GM12878 (cell line): Measurements from ENCODE around the gene DERA.

Experiments
- CHD1 ChIP-seq: IDR thresholded peaks from 2 replicates; pipeline ENCODE4 v1.6.1; 2012; ENCODE audit warnings: low read depth, low read length, improper control_type of control experiment
- EP300 ChIP-seq, 2 experiments: fragments of 150-350 bp in 1 of 2; IDR thresholded peaks; 2 replicates each; pipeline ENCODE4 v1.6.1; 2011 to 2012; ENCODE audit warnings: low read depth in 2 of 2, low read length in 2 of 2, borderline replicate concordance in 1 of 2, improper control_type of control experiment in 1 of 2, inconsistent platforms in 1 of 2; ENCODE audit not compliant: control insufficient read depth in 1 of 2
- POLR2A ChIP-seq: IDR thresholded peaks from 2 replicates; pipeline ENCODE4 v1.6.1; 2011; ENCODE audit warnings: low read depth, mild to moderate bottlenecking, low read length
- RAD21 ChIP-seq: IDR thresholded peaks from 2 replicates; pipeline ENCODE4 v1.6.1; 2011; ENCODE audit warnings: mild to moderate bottlenecking, low read depth, low read length, moderate library complexity; ENCODE audit not compliant: insufficient read depth
- SRF ChIP-seq, 2 experiments: IDR thresholded peaks; 2 replicates each; pipeline ENCODE4 v1.6.1; 2011; ENCODE audit warnings: low read depth in 2 of 2, low read length in 2 of 2, mild to moderate bottlenecking in 1 of 2, moderate library complexity in 1 of 2
- TF ChIP-seq, protein P1 (sequence below): fragments of 150-350 bp; IDR thresholded peaks from 2 replicates; pipeline ENCODE4 v1.6.1; 2016; ENCODE audit warnings: low read depth, low read length
- TF ChIP-seq, protein P2 (sequence below), 3 experiments: IDR thresholded peaks in 2 of 3; conservative IDR thresholded peaks in 1 of 3; 2 replicates each; pipeline ENCODE4 v1.5.1; 2011; ENCODE audit warnings: low read depth in 3 of 3, low read length in 3 of 3, mild to moderate bottlenecking in 3 of 3, control low read depth in 2 of 3, moderate library complexity in 2 of 3, inconsistent platforms in 1 of 3, mixed read lengths in 1 of 3; ENCODE audit not compliant: control insufficient read depth in 2 of 3, insufficient read depth in 1 of 3; ENCODE audit errors: extremely low read depth in 1 of 3
- TF ChIP-seq, protein P3 (sequence below): fragments of 450-650 bp; IDR thresholded peaks from 2 replicates; pipeline ENCODE4 v1.6.1; 2018; ENCODE audit warnings: mild to moderate bottlenecking, low read depth, moderate library complexity; ENCODE audit not compliant: partially characterized antibody

DNA sequence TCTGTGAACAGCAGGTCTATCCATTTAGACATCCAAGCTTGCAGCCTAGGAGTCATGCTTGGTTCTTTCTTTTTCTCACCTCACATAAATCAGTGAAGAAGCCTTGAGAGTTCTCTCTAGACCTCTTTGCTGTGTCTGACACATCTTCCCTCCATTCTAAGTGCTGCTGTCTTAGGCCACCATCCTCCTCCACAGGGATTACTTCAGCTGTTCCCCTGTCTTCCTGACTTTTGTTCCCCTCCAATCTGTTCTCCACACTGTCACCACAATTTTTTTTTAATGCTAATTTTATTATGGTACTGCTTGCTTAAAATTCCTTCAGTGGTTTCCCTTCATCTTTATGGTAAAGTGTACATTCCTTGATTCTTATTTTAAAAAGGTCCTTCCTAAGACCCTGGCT, 71.8 kb downstream of the DERA start:
- TF ChIP-seq, protein P1, sequence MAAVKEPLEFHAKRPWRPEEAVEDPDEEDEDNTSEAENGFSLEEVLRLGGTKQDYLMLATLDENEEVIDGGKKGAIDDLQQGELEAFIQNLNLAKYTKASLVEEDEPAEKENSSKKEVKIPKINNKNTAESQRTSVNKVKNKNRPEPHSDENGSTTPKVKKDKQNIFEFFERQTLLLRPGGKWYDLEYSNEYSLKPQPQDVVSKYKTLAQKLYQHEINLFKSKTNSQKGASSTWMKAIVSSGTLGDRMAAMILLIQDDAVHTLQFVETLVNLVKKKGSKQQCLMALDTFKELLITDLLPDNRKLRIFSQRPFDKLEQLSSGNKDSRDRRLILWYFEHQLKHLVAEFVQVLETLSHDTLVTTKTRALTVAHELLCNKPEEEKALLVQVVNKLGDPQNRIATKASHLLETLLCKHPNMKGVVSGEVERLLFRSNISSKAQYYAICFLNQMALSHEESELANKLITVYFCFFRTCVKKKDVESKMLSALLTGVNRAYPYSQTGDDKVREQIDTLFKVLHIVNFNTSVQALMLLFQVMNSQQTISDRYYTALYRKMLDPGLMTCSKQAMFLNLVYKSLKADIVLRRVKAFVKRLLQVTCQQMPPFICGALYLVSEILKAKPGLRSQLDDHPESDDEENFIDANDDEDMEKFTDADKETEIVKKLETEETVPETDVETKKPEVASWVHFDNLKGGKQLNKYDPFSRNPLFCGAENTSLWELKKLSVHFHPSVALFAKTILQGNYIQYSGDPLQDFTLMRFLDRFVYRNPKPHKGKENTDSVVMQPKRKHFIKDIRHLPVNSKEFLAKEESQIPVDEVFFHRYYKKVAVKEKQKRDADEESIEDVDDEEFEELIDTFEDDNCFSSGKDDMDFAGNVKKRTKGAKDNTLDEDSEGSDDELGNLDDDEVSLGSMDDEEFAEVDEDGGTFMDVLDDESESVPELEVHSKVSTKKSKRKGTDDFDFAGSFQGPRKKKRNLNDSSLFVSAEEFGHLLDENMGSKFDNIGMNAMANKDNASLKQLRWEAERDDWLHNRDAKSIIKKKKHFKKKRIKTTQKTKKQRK = no peak
- TF ChIP-seq POLR2A (no peak), EP300 (IDR thresholded peaks at IDR 0.05; ENCODE audit: borderline replicate concordance in 1 of 2, control insufficient read depth in 1 of 2, low read depth in 2 of 2, low read length in 2 of 2) (no peak), CHD1 (no peak), SRF (IDR thresholded peaks at IDR 0.05; ENCODE audit: low read depth in 2 of 2, low read length in 2 of 2) (no peak), RAD21 (no peak)
- TF ChIP-seq, protein P2, sequence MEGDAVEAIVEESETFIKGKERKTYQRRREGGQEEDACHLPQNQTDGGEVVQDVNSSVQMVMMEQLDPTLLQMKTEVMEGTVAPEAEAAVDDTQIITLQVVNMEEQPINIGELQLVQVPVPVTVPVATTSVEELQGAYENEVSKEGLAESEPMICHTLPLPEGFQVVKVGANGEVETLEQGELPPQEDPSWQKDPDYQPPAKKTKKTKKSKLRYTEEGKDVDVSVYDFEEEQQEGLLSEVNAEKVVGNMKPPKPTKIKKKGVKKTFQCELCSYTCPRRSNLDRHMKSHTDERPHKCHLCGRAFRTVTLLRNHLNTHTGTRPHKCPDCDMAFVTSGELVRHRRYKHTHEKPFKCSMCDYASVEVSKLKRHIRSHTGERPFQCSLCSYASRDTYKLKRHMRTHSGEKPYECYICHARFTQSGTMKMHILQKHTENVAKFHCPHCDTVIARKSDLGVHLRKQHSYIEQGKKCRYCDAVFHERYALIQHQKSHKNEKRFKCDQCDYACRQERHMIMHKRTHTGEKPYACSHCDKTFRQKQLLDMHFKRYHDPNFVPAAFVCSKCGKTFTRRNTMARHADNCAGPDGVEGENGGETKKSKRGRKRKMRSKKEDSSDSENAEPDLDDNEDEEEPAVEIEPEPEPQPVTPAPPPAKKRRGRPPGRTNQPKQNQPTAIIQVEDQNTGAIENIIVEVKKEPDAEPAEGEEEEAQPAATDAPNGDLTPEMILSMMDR (IDR thresholded peaks at IDR 0.05 in 2 of 3, conservative IDR thresholded peaks at IDR 0.05 in 1 of 3; ENCODE audit: control insufficient read depth in 2 of 3, extremely low read depth in 1 of 3, insufficient read depth in 1 of 3, low read depth in 3 of 3, low read length in 3 of 3) = no peak
- TF ChIP-seq, protein P3, sequence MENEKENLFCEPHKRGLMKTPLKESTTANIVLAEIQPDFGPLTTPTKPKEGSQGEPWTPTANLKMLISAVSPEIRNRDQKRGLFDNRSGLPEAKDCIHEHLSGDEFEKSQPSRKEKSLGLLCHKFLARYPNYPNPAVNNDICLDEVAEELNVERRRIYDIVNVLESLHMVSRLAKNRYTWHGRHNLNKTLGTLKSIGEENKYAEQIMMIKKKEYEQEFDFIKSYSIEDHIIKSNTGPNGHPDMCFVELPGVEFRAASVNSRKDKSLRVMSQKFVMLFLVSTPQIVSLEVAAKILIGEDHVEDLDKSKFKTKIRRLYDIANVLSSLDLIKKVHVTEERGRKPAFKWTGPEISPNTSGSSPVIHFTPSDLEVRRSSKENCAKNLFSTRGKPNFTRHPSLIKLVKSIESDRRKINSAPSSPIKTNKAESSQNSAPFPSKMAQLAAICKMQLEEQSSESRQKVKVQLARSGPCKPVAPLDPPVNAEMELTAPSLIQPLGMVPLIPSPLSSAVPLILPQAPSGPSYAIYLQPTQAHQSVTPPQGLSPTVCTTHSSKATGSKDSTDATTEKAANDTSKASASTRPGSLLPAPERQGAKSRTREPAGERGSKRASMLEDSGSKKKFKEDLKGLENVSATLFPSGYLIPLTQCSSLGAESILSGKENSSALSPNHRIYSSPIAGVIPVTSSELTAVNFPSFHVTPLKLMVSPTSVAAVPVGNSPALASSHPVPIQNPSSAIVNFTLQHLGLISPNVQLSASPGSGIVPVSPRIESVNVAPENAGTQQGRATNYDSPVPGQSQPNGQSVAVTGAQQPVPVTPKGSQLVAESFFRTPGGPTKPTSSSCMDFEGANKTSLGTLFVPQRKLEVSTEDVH = no peak
